K562 (cell line): ENCODE data around the gene ACE.

Experiments
- ELF1 ChIP-seq: fragments of 200-800 bp; sonication (Bioruptor generic); IDR thresholded peaks from 2 replicates; pipeline ENCODE4 v1.6.1; 2016; ENCODE audit warnings: missing genetic modification characterization, missing compliant biosample characterization
- FIP1L1 ChIP-seq: fragments of 200-400 bp; formaldehyde crosslinking; IDR thresholded peaks from 2 replicates; pipeline ENCODE4 v1.6.1; 2018; ENCODE audit warnings: mild to moderate bottlenecking, low read depth, low read length; ENCODE audit not compliant: poor library complexity, severe bottlenecking
- GATA2 ChIP-seq: sonication (generic); formaldehyde crosslinking; IDR thresholded peaks from 2 replicates; pipeline ENCODE4 v1.4.0; 2020; ENCODE audit warnings: mild to moderate bottlenecking, missing genetic modification reagents
- RAD51 ChIP-seq: fragments of 450-650 bp; IDR thresholded peaks from 2 replicates; pipeline ENCODE4 v1.7.1; 2016; ENCODE audit warnings: low read depth, mild to moderate bottlenecking, borderline replicate concordance
- ZNF165 ChIP-seq: fragments of 250-450 bp; sonication (Bioruptor Pico); IDR thresholded peaks from 2 replicates; pipeline ENCODE4 v1.4.0; 2020; ENCODE audit warnings: borderline replicate concordance
- ZNF644 ChIP-seq: fragments of 200-800 bp; sonication (Bioruptor generic); IDR thresholded peaks from 2 replicates; pipeline ENCODE4 v1.6.1; 2016; ENCODE audit warnings: low read depth, missing genetic modification characterization, missing compliant biosample characterization
- TF ChIP-seq, protein P1 (sequence below): sonication (generic); formaldehyde crosslinking; IDR thresholded peaks from 2 replicates; pipeline ENCODE4 v1.8.1; 2023; ENCODE audit warnings: mild to moderate bottlenecking, missing genetic modification reagents
- TF ChIP-seq, protein P2 (sequence below), 2 experiments: fragments of 450-650 bp in 1 of 2; sonication (generic) in 1 of 2; formaldehyde crosslinking in 1 of 2; IDR thresholded peaks in 1 of 2; conservative IDR thresholded peaks in 1 of 2; 2 replicates each; pipeline versions ENCODE4 v1.6.1 to v1.8.1; 2016 to 2023; ENCODE audit warnings: mild to moderate bottlenecking in 2 of 2, moderate library complexity in 2 of 2, inconsistent platforms in 1 of 2, missing genetic modification reagents in 1 of 2

DNA sequence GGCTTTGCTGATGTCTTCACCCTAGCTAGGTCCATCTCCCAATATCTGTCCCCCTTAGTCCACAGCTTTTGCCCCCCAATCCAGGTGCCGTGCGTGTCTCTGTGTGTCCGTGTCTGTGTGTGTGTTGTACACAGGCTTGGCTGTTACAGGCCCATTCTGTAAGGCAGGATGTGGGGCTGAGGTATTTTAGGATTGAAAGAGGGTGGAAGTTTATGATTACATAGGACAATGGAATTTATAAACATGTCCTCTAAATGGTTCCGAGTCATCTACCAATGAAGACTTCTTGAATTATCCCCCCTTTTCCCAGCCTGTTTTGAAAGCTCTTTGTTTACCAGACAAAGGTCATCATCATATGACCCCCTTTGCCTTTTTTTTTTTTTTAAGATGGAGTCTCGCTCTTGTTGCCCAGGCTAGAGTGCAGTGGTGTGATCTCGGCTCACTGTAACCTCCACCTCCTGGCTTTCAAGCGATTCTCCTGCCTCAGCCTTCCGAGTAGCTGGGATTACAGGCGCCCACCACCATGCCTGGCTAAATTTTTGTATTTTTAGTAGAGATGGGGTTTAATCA is 21.9 kb downstream of the ACE start:
- TF ChIP-seq ZNF165 (CRISPR knock-in tag) (no peak), GATA2 (CRISPR knock-in tag) (no peak), FIP1L1 (no peak), ZNF644 (tag) (no peak), ELF1 (tag) (no peak), RAD51 (no peak)
- TF ChIP-seq, protein P1, sequence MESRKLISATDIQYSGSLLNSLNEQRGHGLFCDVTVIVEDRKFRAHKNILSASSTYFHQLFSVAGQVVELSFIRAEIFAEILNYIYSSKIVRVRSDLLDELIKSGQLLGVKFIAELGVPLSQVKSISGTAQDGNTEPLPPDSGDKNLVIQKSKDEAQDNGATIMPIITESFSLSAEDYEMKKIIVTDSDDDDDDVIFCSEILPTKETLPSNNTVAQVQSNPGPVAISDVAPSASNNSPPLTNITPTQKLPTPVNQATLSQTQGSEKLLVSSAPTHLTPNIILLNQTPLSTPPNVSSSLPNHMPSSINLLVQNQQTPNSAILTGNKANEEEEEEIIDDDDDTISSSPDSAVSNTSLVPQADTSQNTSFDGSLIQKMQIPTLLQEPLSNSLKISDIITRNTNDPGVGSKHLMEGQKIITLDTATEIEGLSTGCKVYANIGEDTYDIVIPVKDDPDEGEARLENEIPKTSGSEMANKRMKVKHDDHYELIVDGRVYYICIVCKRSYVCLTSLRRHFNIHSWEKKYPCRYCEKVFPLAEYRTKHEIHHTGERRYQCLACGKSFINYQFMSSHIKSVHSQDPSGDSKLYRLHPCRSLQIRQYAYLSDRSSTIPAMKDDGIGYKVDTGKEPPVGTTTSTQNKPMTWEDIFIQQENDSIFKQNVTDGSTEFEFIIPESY (CRISPR knock-in tag), result no peak
- TF ChIP-seq, protein P2, sequence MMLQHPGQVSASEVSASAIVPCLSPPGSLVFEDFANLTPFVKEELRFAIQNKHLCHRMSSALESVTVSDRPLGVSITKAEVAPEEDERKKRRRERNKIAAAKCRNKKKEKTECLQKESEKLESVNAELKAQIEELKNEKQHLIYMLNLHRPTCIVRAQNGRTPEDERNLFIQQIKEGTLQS (IDR thresholded peaks at IDR 0.05), result no peak
- TF ChIP-seq, protein P2 (CRISPR knock-in tag; conservative IDR thresholded peaks at IDR 0.05), result no peak
